ENCODE data around the gene DNAJC18.
"Not testable (repeated sequence)": the region's sequence is repeated elsewhere in the genome, so short reads cannot be mapped to it uniquely, and the experiment has no call there.

The DNAJC18 gene

DNA sequence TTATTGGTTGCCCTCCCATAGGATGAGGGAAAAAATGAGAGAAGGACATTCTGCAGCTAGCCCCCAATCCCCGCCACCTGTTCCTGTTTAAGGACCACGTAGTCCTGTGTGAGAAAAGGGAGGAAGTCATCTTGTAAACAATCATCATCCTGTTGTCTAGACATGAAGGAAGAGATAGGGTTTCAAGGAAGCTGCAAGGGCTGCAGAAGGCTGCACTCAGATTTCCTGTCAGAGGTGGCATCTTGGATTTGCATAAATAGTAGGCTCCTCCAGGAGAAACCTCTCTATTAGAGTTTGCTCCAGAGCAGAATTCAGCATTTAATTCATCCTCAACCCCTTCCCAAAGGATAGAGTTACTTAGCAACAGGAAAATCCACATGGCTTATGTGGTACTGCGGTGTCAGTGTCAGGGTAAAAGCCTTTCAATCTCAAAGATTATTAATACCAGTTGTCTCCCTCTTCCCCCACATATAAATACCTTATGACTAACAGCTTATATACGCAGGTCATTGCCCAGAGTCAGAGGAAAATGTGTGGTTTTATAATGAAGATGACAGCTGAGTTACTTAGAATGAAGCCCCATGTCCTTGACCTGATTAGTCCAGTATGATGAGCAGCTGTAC lies 4.6 kb upstream of the DNAJC18 start:
- Histone ChIP-seq H3K36me3 (ENCODE audit: control insufficient read depth, insufficient read depth, low read length) (no peaks in the 10 kb centered on the region), H3K4me1 (ENCODE audit: control insufficient read depth, insufficient read depth, low read length) (no peaks in the 10 kb centered on the region), H3K9ac (ENCODE audit: low read length) (no peak overlapping the region), H3K9me3 (ENCODE audit: control insufficient read depth, low read length) (no peaks in the 10 kb centered on the region), H3K4me3 (ENCODE audit: low read length) (no peak overlapping the region), H3K27me3 (ENCODE audit: control insufficient read depth, insufficient read depth, low read length) (no peaks in the 10 kb centered on the region)

DNA sequence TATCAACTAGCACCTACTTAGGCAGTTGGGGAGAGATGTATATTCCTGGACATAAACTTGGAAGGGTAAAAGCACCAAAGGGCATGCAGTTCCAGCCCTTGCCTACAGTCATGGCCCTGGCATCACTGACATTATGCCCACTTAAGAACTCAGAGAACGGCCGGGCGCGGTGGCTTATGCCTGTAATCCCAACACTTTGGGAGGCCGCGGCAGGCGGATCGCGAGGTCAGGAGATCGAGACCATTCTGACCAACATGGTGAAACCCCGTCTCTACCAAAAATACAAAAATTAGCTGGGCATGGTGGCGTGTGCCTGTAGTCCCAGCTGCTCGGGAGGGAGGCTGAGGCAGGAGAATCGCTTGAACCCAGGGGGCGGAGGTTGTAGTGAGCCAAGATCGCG lies 1.1 kb upstream of the DNAJC18 start:
- not testable (repeated sequence) for H3K9me3 ChIP-seq (ENCODE audit: control insufficient read depth, low read length); H3K27me3 ChIP-seq (ENCODE audit: control insufficient read depth, insufficient read depth, low read length); H3K9ac ChIP-seq (ENCODE audit: low read length); H3K4me3 ChIP-seq (ENCODE audit: low read length); H3K4me1 ChIP-seq (ENCODE audit: control insufficient read depth, insufficient read depth, low read length); H3K36me3 ChIP-seq (ENCODE audit: control insufficient read depth, insufficient read depth, low read length)

DNA sequence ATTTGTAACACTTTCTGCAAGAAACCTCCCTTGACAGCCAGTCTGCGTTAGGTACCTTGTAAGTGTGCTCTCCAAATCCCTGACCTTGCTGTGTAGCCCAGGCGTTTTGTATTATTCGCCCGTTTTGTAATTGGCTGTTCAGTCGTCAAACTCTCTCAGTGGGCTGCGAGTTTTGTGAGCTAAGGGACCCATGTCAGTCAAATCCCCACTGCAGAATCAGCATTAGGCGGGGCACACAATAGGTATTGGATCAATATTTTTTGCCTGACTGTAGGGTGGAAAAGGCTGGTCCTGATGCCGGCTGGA lies 665 bp downstream of the DNAJC18 start:
- Histone ChIP-seq H3K4me1 (ENCODE audit: control insufficient read depth, insufficient read depth, low read length) (peaks cover 3% of the 10 kb centered on the region), H3K9me3 (ENCODE audit: control insufficient read depth, low read length) (no peaks in the 10 kb centered on the region), H3K36me3 (ENCODE audit: control insufficient read depth, insufficient read depth, low read length) (no peaks in the 10 kb centered on the region), H3K9ac (ENCODE audit: low read length) (peak overlapping the region; percentile 86), H3K27me3 (ENCODE audit: control insufficient read depth, insufficient read depth, low read length) (no peaks in the 10 kb centered on the region), H3K4me3 (ENCODE audit: low read length) (no peak overlapping the region)

DNA sequence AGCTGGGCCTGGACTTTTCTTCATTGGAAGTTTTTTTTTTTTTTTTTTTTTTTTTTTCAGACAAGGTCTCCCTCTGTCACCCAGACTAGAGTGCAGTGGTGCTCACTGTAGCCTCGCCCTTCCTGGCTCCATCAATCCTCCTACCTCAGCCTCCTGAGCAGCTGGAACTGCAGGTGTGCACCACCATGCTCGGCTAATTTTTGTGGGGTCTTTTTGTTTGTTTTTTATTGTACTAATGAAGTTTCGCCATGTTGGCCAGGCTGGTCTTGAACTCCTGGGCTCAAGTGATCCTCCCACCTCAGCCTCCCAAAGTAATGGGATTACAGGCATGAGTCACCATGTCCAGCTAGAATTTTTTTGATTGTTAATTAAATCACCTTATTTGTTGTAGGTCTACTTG lies 3.6 kb downstream of the DNAJC18 start:
- Histone ChIP-seq H3K4me1 (ENCODE audit: control insufficient read depth, insufficient read depth, low read length) (peaks cover 3% of the 10 kb centered on the region), H3K36me3 (ENCODE audit: control insufficient read depth, insufficient read depth, low read length) (no peaks in the 10 kb centered on the region)

DNA sequence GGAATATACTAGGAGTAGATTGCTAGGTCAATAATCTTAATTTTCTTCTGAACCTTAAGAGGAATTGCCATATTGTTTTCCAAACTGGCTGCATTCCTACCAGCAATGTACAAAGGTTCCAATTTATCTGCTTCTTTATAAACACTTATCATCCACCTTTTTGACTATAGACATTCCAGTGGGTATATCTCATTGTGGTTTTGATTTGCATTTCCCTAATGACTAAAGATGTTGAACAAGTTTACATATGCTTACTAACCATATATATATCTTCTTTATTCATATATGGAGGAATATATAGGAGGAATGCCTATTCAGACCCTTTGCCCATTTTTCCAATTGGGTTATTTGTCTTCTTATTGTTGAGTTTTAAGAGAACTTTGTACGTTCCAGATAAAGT lies 7.6 kb downstream of the DNAJC18 start:
- Histone ChIP-seq H3K36me3 (ENCODE audit: control insufficient read depth, insufficient read depth, low read length) (no peaks in the 10 kb centered on the region), H3K9ac (ENCODE audit: low read length) (no peak overlapping the region), H3K4me1 (ENCODE audit: control insufficient read depth, insufficient read depth, low read length) (no peaks in the 10 kb centered on the region), H3K4me3 (ENCODE audit: low read length) (no peak overlapping the region), H3K27me3 (ENCODE audit: control insufficient read depth, insufficient read depth, low read length) (no peaks in the 10 kb centered on the region), H3K9me3 (ENCODE audit: control insufficient read depth, low read length) (no peaks in the 10 kb centered on the region)

More for the DNA sequence above, 3.6 kb downstream of the DNAJC18 start:
- Histone ChIP-seq H3K9me3 (ENCODE audit: control insufficient read depth, low read length) (no peaks in the 10 kb centered on the region), H3K9ac (ENCODE audit: low read length) (no peak overlapping the region), H3K4me3 (ENCODE audit: low read length) (no peak overlapping the region), H3K27me3 (ENCODE audit: control insufficient read depth, insufficient read depth, low read length) (no peaks in the 10 kb centered on the region)

DNA sequence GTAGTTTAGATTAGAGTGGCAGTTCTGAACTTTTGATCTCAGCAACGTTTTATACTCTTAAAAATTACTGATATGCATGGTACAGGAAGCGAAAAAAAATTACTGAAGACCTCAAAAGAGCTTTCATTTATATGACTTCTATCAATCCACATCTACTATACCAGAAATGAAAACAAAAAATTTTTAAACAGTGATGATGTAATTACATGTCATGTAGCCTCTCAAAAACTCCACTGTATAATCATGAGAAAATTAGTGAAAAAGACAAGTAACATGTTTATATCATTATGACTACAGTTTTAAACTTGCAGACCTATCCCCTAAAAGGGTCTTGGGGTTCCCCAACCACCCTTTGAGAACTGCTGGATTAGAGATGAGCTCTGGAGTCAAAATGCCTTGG lies 9.3 kb downstream of the DNAJC18 start:
- Histone ChIP-seq H3K27me3 (ENCODE audit: control insufficient read depth, insufficient read depth, low read length) (no peaks in the 10 kb centered on the region), H3K4me1 (ENCODE audit: control insufficient read depth, insufficient read depth, low read length) (no peaks in the 10 kb centered on the region), H3K9me3 (ENCODE audit: control insufficient read depth, low read length) (no peaks in the 10 kb centered on the region), H3K36me3 (ENCODE audit: control insufficient read depth, insufficient read depth, low read length) (no peaks in the 10 kb centered on the region), H3K4me3 (ENCODE audit: low read length) (no peak overlapping the region), H3K9ac (ENCODE audit: low read length) (no peak overlapping the region)

DNA sequence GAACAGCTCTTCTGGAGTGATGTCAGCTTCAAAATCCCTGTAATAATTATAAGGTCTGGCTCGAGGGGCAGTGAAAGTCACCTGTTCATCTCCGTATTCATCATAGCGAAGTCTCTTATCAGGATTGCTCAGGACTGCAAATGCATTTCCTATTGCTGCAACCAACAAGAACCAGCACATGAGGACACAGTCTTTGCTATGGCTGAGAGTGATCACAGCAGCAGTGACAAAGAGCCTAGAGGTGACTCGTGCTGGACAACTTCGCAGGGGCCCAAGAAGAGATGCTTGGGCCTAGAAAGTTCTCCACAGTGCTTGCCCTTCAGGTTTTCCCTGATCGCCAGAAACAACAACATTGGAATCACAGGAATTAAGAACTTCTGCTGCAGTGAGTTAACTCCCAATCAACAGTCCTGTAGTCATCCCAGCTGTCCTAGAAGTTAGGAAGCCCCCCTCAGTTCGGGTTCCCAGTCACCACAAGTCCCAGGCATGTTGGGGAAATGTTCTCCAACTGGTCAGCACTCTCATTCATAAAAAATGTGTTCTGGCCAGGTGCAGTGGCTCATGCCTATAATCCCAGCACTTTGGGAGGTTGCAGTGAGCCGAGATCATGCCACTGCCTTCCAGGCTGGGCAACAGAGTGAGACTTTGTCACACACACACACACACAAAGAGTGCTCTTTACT lies 13.0 kb downstream of the DNAJC18 start:
- no peaks in the 10 kb centered on the region for H3K36me3 ChIP-seq (ENCODE audit: control insufficient read depth, insufficient read depth, low read length)
- H3K4me1 ChIP-seq (ENCODE audit: control insufficient read depth, insufficient read depth, low read length), result no peaks in the 10 kb centered on the region
- H3K27me3 ChIP-seq (ENCODE audit: control insufficient read depth, insufficient read depth, low read length), result no peaks in the 10 kb centered on the region

DNA sequence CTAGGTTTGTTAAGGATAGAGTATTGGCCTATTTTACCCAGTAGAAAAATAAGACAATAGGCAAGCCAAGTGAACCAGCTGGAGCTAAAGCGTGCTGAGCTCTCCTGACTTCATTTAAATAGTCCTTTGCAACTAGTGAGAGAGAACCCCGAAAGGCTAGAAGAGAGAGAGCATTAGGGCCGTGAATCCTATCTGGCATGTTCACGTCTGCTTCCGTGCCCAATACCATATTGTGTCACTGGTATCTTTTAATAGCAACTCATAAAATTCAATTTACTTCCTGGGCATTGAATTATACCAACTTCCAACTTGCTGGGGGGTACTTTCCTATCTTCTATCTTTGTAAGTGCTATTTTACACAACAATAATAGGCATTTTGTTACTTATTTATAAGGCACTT lies 13.8 kb downstream of the DNAJC18 start:
- Histone ChIP-seq H3K27me3 (ENCODE audit: control insufficient read depth, insufficient read depth, low read length) (no peaks in the 10 kb centered on the region), H3K9me3 (ENCODE audit: control insufficient read depth, low read length) (no peaks in the 10 kb centered on the region), H3K4me1 (ENCODE audit: control insufficient read depth, insufficient read depth, low read length) (no peaks in the 10 kb centered on the region), H3K36me3 (ENCODE audit: control insufficient read depth, insufficient read depth, low read length) (no peaks in the 10 kb centered on the region), H3K9ac (ENCODE audit: low read length) (no peak overlapping the region), H3K4me3 (ENCODE audit: low read length) (no peak overlapping the region)

More for the DNA sequence above, 13.0 kb downstream of the DNAJC18 start:
- Histone ChIP-seq H3K9me3 (ENCODE audit: control insufficient read depth, low read length) (no peaks in the 10 kb centered on the region), H3K4me3 (ENCODE audit: low read length) (no peak overlapping the region), H3K9ac (ENCODE audit: low read length) (no peak overlapping the region)

DNA sequence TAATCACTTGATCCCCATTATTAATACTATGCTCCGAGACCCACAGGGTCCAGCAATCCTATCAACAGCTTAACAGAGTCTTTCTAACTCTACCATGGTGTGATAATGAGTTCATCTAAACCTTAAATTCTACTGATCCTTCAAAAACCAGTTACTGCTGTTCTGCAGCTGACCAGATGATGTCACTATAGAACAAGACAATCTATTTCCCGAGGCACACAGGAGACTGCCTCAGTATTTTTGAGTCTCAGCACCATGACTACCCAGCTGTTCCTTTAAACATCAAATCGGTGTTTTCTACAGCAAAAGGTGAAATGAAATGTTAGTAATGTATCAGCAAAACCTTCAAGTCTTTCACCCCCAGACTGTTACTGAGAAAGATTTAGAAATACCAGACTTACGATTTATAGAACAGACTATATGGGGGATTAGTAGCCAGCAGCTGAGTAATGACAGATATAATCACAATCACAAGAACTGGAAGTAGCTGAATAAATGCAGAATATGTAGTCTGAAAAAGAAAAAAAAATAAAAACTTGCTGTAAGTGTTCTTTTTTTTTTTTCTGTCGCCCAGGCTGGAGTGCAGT lies 16.9 kb downstream of the DNAJC18 start:
- no peaks in the 10 kb centered on the region for H3K36me3 ChIP-seq (ENCODE audit: control insufficient read depth, insufficient read depth, low read length)

DNA sequence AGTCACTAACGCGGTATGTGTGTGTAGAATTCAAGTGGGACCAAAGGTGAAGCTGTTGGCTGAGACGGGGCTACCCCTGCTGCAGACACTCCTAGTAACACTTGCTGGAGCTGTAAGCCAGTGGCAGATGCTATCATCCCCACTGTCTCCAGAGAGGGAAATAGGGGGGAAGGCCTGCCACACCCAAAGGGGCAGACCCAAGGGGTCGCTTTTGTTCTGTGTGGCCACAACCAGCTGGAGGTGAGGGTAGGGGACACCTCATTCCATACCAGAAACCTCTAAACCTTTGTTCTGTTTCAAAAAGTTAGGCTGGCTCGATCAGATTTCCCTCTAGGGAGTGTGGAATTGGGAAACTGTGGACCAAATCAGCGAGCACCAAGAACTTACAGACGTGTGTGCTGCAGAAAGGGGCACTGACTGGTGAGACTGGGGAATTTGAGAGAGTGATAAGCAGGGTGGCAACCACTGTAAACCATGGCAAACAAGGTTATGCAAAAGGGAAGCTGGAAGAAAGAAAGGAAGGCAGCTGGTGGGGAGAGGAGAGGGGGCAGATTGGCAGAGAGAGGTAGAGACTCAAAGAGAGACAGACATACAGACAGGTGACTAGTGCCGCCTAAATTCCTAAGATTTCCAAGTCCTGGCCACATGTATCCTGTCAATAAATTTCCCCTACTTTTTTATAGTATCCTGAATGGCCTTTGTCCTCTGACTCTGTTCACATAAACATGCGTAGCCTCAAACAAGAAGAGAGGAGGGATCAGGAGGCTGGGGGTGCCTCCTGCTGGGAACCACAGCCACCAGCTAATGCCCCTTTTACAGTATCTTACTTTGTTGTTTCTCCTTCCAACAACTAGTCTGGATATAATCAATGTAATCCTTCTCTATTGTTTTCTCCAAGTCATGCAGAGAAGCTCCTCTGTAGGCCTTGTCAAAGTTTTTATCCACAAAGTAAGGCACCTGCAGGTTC lies 19.8 kb downstream of the DNAJC18 start:
- H3K27me3 ChIP-seq (ENCODE audit: control insufficient read depth, insufficient read depth, low read length), result no peaks in the 10 kb centered on the region
- H3K4me3 ChIP-seq (ENCODE audit: low read length), result no peak overlapping the region
- peaks cover 4% of the 10 kb centered on the region for H3K4me1 ChIP-seq (ENCODE audit: control insufficient read depth, insufficient read depth, low read length)
- H3K9me3 ChIP-seq (ENCODE audit: control insufficient read depth, low read length), result no peaks in the 10 kb centered on the region
- no peaks in the 10 kb centered on the region for H3K36me3 ChIP-seq (ENCODE audit: control insufficient read depth, insufficient read depth, low read length)
- H3K9ac ChIP-seq (ENCODE audit: low read length), result no peak overlapping the region

More for the DNA sequence above, 16.9 kb downstream of the DNAJC18 start:
- no peaks in the 10 kb centered on the region for H3K9me3 ChIP-seq (ENCODE audit: control insufficient read depth, low read length)
- H3K4me1 ChIP-seq (ENCODE audit: control insufficient read depth, insufficient read depth, low read length), result peaks cover 4% of the 10 kb centered on the region
- H3K27me3 ChIP-seq (ENCODE audit: control insufficient read depth, insufficient read depth, low read length), result no peaks in the 10 kb centered on the region
- no peak overlapping the region for H3K4me3 ChIP-seq (ENCODE audit: low read length)
- H3K9ac ChIP-seq (ENCODE audit: low read length), result no peak overlapping the region

DNA sequence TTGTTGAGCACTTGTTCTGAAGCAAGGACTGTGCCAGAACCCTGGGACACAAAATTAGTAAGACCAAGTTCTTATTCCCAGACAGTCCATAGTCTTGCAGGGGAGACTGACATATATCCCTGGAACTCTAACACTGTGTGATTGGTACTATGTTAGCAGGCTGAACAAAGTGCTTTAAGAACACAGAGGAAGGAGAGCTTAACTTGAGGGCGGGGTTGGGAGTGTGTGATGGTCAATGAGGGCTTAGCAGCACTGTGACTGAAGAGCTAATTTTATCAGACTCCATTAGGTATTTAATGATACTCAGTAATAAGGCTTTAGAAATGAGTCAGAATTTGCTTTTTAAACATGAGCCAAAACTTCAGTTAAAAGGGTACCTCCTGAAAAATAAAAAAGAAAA lies 20.5 kb downstream of the DNAJC18 start:
- H3K9ac ChIP-seq (ENCODE audit: low read length), result no peak overlapping the region
- peaks cover 4% of the 10 kb centered on the region for H3K4me1 ChIP-seq (ENCODE audit: control insufficient read depth, insufficient read depth, low read length)
- no peak overlapping the region for H3K4me3 ChIP-seq (ENCODE audit: low read length)
- no peaks in the 10 kb centered on the region for H3K36me3 ChIP-seq (ENCODE audit: control insufficient read depth, insufficient read depth, low read length)
- no peaks in the 10 kb centered on the region for H3K9me3 ChIP-seq (ENCODE audit: control insufficient read depth, low read length)
- no peaks in the 10 kb centered on the region for H3K27me3 ChIP-seq (ENCODE audit: control insufficient read depth, insufficient read depth, low read length)

DNA sequence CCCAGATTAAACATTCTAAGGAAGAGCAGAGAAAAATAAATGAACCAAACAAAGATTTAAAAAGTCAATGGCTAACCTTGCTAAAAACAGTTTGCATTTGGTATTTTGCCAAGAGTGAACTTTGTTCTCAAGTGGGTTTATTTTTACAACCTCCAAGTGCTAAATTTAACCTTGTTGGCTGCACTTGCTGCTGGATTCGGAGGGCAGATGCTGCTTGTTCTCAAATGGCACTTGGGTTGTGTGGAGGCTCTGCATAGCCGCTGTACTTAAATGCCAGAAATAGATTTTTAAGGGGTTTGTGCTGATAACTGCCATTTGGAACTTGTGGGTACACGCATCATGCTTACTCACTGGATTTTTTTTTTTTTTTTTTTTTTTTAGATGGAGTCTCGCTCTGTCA lies 22.1 kb downstream of the DNAJC18 start:
- Histone ChIP-seq H3K9ac (ENCODE audit: low read length) (no peak overlapping the region), H3K4me3 (ENCODE audit: low read length) (no peak overlapping the region), H3K4me1 (ENCODE audit: control insufficient read depth, insufficient read depth, low read length) (peaks cover 4% of the 10 kb centered on the region), H3K9me3 (ENCODE audit: control insufficient read depth, low read length) (no peaks in the 10 kb centered on the region), H3K36me3 (ENCODE audit: control insufficient read depth, insufficient read depth, low read length) (no peaks in the 10 kb centered on the region), H3K27me3 (ENCODE audit: control insufficient read depth, insufficient read depth, low read length) (no peaks in the 10 kb centered on the region)

Measured in mucosa of stomach (tissue), 1 donor.